Cardiac muscle cell (in vitro differentiated cells and primary cell): ENCODE measurements around the gene DOCK2. TPM values are rescaled to one million over a fixed set of nuclear protein-coding genes. Genes with fewer than 3 reads are reported as not detected.

Experiments
- DNase-seq, 2 donors: peaks; one replicate each; pipeline versions ENCODE4 v3.0.0 to v3.0.0-alpha.2; 2010 to 2017; ENCODE audit warnings: low read depth in 1 of 2, low spot score in 1 of 2
- H3K27ac ChIP-seq: fragments of 200-600 bp; sonication (generic); 2 replicates; pipeline ENCODE4 v1.5.1; 2016
- H3K27me3 ChIP-seq: fragments of 200-600 bp; sonication (generic); 2 replicates; pipeline ENCODE4 v1.6.0; 2016; ENCODE audit warnings: control low read depth
- H3K36me3 ChIP-seq: fragments of 200-600 bp; sonication (generic); 2 replicates; pipeline ENCODE4 v1.5.1; 2016; ENCODE audit warnings: control low read depth
- H3K4me1 ChIP-seq: fragments of 200-600 bp; sonication (generic); 2 replicates; pipeline ENCODE4 v1.8.1; 2017; ENCODE audit warnings: low read depth, mild to moderate bottlenecking, mixed run types
- H3K4me3 ChIP-seq: fragments of 200-600 bp; sonication (generic); 2 replicates; pipeline ENCODE4 v1.5.1; 2016; ENCODE audit warnings: mild to moderate bottlenecking
- H3K9me3 ChIP-seq: fragments of 200-600 bp; sonication (generic); 2 replicates; pipeline ENCODE4 v1.5.1; 2017; ENCODE audit warnings: low read depth, mild to moderate bottlenecking, control low read depth
- polyA plus RNA-seq: library from polyadenylated mRNA; unstranded; fragments of >200 nt; fragmentation: Nextera tagmentation; extraction: Ambion mirVana; gene quantifications from 2 replicates; pipeline ENCODE4 v1.2.1, GENCODE V29; 2016
- total RNA-seq: library from RNA; depleted of rRNA; stranded (reverse); fragments of >200 nt; gene quantifications from 2 replicates; pipeline ENCODE4 v1.2.3, GENCODE V29; 2016
- TF ChIP-seq, protein P1 (sequence below): IDR thresholded peaks from 2 replicates; pipeline ENCODE4 v1.5.1; 2012; ENCODE audit warnings: low read depth, mild to moderate bottlenecking, low read length

The DOCK2 gene
- total and polyA plus RNA-seq, 2 experiments from 2014 or later: 3.3 to 6.5 TPM

DNA sequence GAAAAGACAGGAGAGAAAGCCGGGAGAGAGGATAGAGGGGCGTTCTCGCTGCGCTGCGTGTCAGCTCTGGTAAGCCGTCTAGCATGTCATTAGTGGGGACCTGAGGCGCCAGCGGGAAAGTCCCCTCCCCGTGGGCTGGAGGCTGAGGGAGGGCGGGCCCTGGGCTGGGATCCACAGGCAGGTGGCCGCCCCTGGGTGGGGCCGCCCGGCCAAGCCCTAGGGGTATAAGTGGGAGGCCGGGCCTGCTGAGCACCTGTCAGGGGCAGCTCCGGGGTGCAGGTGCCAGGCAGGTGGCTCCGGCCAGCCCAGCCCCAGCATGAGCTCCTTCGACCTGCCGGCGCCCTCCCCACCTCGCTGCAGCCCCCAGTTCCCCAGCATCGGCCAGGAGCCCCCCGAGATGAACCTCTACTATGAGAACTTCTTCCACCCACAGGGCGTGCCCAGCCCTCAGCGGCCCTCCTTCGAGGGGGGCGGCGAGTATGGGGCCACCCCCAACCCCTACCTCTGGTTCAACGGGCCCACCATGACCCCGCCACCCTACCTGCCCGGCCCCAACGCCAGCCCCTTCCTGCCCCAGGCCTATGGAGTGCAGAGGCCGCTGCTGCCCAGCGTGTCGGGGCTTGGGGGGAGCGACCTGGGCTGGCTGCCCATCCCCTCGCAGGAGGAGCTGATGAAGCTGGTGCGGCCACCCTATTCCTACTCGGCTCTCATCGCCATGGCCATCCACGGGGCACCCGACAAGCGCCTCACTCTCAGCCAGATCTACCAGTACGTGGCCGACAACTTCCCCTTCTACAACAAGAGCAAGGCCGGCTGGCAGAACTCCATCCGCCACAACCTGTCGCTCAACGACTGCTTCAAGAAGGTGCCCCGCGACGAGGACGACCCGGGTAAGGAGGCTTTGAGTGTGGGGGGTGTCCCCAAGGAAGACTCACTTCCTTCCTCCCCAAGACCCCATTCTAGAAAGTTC, 468.9 kb downstream of the DOCK2 start, which contains the start of gene FOXI1:
FOXI1 (plus strand) TSS at position 256 of the 970 bp plus-strand sequence; CDS start at position 317, 61 bp downstream.
- DNase-seq: no peak
- H3K36me3 ChIP-seq: no peaks in the 10 kb centered on the region
- H3K27me3 ChIP-seq: no peaks in the 10 kb centered on the region
- H3K4me3 ChIP-seq: no peak within 1 kb of the TSS
- no peaks in the 10 kb centered on the region for H3K4me1 ChIP-seq
- H3K27ac ChIP-seq: no peak within 1 kb of the TSS
- TF ChIP-seq, protein P1, sequence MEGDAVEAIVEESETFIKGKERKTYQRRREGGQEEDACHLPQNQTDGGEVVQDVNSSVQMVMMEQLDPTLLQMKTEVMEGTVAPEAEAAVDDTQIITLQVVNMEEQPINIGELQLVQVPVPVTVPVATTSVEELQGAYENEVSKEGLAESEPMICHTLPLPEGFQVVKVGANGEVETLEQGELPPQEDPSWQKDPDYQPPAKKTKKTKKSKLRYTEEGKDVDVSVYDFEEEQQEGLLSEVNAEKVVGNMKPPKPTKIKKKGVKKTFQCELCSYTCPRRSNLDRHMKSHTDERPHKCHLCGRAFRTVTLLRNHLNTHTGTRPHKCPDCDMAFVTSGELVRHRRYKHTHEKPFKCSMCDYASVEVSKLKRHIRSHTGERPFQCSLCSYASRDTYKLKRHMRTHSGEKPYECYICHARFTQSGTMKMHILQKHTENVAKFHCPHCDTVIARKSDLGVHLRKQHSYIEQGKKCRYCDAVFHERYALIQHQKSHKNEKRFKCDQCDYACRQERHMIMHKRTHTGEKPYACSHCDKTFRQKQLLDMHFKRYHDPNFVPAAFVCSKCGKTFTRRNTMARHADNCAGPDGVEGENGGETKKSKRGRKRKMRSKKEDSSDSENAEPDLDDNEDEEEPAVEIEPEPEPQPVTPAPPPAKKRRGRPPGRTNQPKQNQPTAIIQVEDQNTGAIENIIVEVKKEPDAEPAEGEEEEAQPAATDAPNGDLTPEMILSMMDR: no peak
- H3K9me3 ChIP-seq: no peaks in the 10 kb centered on the region

DNA sequence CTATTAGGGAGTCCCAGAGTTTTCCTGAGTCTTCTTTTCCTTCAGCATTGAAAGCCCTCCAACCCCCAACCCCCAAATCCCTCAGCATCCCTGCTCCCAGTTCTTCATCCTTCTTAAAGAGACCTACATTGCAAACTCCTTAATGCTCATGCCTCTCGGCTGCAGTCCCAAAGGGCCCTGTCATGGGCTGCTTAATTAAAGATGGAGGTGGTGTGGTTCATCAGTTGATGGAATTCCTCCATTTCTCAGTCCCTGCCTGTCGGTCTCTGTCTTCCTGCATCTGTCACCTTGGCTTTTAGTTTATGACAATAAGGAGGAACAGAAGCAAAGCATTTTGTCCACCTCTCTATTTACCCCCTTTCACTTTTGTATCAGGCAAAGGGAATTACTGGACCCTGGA, 470.6 kb downstream of the DOCK2 start:
- Histone ChIP-seq H3K36me3 (no peaks in the 10 kb centered on the region), H3K4me1 (no peaks in the 10 kb centered on the region), H3K4me3 (no peak overlapping the region), H3K27me3 (no peaks in the 10 kb centered on the region), H3K9me3 (no peaks in the 10 kb centered on the region), H3K27ac (no peak overlapping the region)
- TF ChIP-seq, protein P1: no peak
- DNase-seq: no peak

DNA sequence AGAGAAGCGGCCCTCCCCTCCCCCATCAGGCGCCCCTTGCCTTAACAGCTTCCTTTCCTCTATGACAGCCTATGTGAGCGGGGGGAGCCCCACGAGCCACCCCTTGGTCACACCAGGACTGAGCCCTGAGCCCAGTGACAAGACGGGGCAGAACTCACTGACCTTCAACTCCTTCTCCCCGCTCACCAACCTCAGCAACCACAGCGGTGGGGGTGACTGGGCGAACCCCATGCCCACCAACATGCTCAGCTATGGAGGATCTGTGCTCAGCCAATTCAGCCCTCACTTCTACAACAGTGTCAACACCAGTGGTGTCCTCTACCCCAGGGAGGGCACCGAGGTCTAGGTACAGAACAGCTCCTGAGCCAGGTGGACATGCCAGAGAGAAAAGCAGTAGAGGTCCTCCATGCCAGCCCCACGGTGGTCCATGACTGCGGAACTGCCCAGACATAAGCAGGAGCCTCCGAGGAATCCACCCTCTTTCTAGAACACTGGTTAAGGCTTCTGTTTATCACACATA, 471.3 kb downstream of the DOCK2 start:
- TF ChIP-seq, protein P1: no peak
- Histone ChIP-seq H3K9me3 (no peaks in the 10 kb centered on the region), H3K27ac (no peak overlapping the region), H3K4me1 (no peaks in the 10 kb centered on the region), H3K36me3 (no peaks in the 10 kb centered on the region), H3K4me3 (no peak overlapping the region), H3K27me3 (no peaks in the 10 kb centered on the region)
- no peak for DNase-seq

DNA sequence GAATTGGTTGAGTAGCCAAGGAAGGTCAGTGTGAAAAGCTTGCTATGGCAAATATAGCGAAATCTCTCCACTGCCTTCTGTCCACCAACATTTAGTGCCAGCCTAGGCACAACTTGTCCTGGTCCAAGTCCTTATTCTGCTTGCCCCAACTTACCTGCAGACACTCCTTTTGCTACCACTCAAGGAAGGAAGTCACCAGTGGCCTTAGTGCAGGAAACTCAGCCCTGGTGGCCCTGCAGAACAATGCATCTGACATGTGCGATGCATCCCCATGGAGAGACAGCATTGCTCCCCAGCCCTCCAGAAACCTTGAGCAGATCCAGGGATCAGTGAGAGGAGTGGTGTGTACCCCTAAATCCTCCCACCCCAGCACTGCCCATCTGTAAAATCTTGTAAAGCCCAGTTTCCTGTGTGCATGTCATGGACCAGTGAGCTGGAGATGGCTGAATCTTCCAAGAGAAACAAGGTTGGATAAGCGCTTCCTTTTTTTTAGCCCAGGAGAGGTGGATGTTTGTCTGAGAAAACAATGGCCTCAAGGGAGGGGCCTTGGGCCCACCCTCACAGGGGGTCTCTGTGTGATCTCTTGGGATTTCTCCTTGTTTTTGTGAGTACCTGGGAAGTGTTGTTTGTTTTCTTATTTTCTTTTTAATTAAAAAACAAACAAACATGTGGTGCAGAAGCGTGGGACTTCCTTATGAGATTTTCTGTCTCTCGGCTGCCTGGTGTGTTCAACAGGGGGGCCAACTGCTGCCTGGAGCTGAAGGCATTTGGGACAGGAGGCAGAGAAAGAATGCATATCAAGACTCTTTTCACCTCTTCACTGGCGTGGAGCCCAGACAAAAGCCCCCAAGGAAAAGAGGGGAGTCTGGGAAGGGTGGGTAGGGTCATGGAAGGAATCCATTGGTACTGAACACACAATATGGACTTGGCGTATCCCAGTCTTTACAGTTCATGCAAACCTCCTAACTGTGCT, 472.3 kb downstream of the DOCK2 start:
- TF ChIP-seq, protein P1: no peak
- no peaks in the 10 kb centered on the region for H3K4me1 ChIP-seq
- no peak for DNase-seq
- no peaks in the 10 kb centered on the region for H3K36me3 ChIP-seq
- no peak overlapping the region for H3K4me3 ChIP-seq
- no peak overlapping the region for H3K27ac ChIP-seq
- no peaks in the 10 kb centered on the region for H3K9me3 ChIP-seq
- H3K27me3 ChIP-seq: no peaks in the 10 kb centered on the region

DNA sequence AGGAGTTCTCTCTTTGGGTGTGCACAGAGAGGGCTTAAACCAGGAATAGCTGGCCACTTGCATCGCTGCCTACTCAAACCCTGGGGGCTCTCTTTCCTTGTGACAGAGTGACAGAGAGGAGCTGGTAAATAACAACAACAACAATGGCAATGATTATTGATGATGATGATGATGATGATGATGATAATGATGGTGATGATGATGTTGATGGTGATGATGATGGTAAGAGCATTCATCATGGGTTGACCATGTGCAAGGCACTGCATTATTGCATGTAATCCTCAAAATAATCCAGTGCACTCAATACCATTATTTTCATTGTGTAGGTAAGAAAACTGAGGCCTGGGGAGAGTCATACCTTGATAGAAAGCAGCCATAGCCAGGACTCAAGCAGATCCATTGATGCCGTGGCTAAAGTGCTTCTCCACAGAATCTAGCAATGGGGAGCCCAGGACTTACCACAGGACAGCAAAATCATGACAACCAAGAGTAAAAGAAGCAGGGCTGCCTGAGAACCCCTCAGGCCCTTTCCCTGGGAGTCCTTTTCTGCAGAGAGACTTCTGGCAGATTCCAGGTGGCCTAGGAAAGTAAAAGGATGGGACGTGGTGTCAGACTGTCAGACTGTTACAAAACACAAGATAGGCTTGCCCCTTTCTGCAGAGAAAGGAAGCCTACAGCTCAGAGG, 473.5 kb downstream of the DOCK2 start:
- Histone ChIP-seq H3K27ac (no peak overlapping the region), H3K36me3 (no peaks in the 10 kb centered on the region), H3K4me3 (no peak overlapping the region), H3K4me1 (no peaks in the 10 kb centered on the region), H3K27me3 (no peaks in the 10 kb centered on the region), H3K9me3 (no peaks in the 10 kb centered on the region)
- no peak for DNase-seq
- TF ChIP-seq, protein P1: no peak
